ENCODE data around the gene NDFIP1.

The NDFIP1 gene

DNA sequence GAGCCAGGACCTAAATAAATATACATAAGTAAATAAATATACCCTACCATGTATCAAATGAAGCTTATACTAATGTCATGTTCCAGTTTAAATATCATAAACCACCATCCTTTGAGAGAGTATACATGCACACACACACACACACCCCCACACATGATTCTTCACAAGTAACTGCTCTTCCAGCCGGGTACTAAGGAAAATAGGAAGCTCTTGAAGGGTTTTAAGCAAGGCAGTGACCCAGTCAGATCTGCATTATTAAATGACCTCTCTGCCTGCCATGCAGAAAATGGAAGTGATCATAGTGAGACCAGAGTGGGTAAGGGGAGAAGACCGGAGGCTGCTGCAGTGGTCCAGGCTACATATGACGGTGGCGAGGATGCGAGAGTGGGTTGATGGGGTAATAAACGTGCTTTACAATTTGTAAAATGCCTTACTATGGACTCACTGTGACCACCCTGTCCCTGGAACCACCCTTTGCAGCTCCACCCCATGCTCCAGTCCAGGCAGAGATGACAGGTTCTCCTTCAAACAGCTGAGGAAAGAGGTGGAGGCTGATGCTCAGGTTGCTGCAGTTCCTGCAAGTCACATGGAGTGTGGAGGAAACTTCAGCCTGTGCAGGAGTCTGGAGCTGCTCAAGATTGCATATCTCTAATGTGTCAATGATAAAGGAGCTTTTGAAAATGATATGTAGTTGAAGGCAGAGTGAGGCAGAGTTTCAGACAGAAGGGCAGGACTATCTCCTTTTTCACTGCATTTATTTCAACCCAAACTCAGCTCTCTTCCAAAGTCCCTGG is 38.8 kb upstream of the NDFIP1 start:
- H3K4me3 ChIP-seq (ENCODE audit: low read depth, low read length) = no peak overlapping the region
- POLR2A ChIA-PET = interaction anchor here (0.7 kb wide), 1 partner anchor 45 kb away, joined by 3 read pairs; no protein-coding TSS in a partner anchor
- TF ChIP-seq, protein P1, sequence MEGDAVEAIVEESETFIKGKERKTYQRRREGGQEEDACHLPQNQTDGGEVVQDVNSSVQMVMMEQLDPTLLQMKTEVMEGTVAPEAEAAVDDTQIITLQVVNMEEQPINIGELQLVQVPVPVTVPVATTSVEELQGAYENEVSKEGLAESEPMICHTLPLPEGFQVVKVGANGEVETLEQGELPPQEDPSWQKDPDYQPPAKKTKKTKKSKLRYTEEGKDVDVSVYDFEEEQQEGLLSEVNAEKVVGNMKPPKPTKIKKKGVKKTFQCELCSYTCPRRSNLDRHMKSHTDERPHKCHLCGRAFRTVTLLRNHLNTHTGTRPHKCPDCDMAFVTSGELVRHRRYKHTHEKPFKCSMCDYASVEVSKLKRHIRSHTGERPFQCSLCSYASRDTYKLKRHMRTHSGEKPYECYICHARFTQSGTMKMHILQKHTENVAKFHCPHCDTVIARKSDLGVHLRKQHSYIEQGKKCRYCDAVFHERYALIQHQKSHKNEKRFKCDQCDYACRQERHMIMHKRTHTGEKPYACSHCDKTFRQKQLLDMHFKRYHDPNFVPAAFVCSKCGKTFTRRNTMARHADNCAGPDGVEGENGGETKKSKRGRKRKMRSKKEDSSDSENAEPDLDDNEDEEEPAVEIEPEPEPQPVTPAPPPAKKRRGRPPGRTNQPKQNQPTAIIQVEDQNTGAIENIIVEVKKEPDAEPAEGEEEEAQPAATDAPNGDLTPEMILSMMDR (IDR thresholded peaks at IDR 0.05; ENCODE audit: insufficient read depth, low read length, missing control alignments) = no peak
- CTCF ChIA-PET = interaction anchor here (1.0 to 1.2 kb wide), 2 partner anchors 23 to 78 kb away, joined by 3 to 4 read pairs; no protein-coding TSS in a partner anchor
- no peak for DNase-seq (ENCODE audit: low read depth, low spot score)

DNA sequence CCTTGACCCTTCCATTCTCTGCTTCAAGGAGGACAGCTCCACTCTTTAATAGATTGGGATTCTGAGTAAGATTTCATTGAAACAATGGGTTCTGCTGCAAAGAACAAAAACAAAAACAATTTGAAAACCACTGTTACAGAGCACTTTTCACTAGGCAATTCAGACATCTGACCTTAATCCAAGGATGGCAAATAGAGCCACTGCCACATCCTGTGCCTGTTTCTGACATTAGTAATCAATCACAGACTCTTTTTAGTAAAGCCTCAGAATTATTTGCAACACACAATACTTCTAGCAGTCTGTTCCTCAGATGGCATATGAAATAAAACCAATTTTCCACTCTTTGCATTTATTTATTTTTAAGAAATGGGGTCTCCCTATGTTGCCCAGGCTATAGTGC is 37.8 kb upstream of the NDFIP1 start:
- POLR2A ChIA-PET = interaction anchor here (0.7 kb wide), 1 partner anchor 46 kb away, joined by 3 read pairs; no protein-coding TSS in a partner anchor
- DNase-seq (ENCODE audit: low read depth, low spot score) = no peak
- no peak overlapping the region for H3K4me3 ChIP-seq (ENCODE audit: low read depth, low read length)
- TF ChIP-seq, protein P1 (IDR thresholded peaks at IDR 0.05; ENCODE audit: insufficient read depth, low read length, missing control alignments) = no peak
- CTCF ChIA-PET = interaction anchor here (1.2 kb wide), 1 partner anchor 79 kb away, joined by 3 read pairs; no protein-coding TSS in a partner anchor

DNA sequence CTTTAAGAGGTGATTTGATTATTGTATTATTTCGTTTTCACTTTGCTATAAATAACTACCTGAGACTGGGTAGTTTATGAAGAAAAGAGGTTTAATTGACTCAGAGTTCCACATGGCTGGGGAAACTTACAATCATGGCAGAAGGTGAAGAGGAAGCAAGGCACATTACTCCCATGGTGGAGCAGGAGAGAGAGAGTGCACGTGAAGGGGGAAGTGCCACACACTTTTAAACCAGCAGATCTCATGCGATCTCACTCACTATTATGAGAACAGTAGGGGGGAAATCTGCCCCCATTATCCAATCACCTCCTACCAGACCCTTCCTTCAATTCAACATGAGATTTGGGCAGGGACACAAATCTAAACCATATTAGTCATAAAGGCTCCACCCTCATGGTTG is 36.1 kb upstream of the NDFIP1 start:
- TF ChIP-seq, protein P1 (IDR thresholded peaks at IDR 0.05; ENCODE audit: insufficient read depth, low read length, missing control alignments) = no peak
- CTCF ChIA-PET = interaction anchor here (2.4 kb wide), 1 partner anchor 58 kb away, joined by 5 read pairs; no protein-coding TSS in a partner anchor
- DNase-seq (ENCODE audit: low read depth, low spot score) = no peak
- no peak overlapping the region for H3K4me3 ChIP-seq (ENCODE audit: low read depth, low read length)
- POLR2A ChIA-PET = no interaction called here

DNA sequence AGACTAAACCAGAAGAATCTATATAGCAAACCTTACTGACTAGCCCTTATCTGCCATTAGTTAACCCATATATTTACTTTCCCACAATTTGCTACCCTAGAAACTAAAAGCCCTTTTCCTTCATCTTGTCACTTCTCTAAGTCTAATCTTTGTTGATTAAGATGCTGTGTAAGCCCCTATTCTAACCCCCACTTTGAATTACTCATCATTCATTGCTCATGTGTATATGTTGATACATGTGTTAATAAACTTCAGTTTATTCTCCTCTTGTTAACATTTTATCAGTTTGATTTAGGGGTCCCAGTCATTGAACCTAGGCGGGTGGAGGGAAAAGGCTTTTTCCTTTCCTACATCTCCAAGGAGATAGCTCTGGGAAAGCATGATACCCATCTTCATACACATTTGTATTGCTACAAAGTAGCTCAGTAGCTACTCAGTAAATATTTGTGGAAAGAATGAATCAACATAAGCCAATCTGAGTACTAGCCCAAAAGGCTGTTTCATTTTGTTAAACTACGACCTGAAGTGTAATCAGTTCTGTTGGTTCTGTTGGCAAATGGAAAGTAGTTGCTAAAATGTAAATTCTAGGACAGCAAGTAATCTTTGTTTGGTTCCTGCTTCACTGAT is 35.1 kb upstream of the NDFIP1 start:
- no peak overlapping the region for H3K4me3 ChIP-seq (ENCODE audit: low read depth, low read length)
- POLR2A ChIA-PET = no interaction called here
- CTCF ChIA-PET = interaction anchor here (2.4 kb wide), 1 partner anchor 59 kb away, joined by 5 read pairs; no protein-coding TSS in a partner anchor
- TF ChIP-seq, protein P1 (IDR thresholded peaks at IDR 0.05; ENCODE audit: insufficient read depth, low read length, missing control alignments) = no peak
- DNase-seq (ENCODE audit: low read depth, low spot score) = no peak

DNA sequence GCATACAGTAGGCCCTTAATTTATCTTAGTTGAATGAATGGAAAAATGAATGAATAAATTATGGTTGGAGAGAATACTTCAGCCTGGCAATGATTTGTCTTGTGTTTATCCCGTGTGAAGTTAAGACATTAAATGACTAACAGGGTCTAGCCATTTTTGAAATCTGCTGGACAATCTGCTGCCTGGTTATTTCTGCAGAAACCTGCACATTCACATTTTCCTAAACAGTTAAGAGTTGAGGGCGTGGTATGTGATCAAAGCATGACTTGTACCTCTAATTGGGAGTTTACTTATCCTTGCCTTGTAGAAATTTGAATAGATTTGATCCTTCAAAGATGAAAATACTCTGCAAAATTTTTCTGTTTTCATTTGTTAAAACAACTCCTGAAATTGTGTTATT is 34.6 kb upstream of the NDFIP1 start:
- no peak overlapping the region for H3K4me3 ChIP-seq (ENCODE audit: low read depth, low read length)
- ChIA-PET POLR2A (no interaction called here), CTCF (interaction anchor here (2.4 kb wide), 1 partner anchor 59 kb away, joined by 5 read pairs; no protein-coding TSS in a partner anchor)
- TF ChIP-seq, protein P1 (IDR thresholded peaks at IDR 0.05; ENCODE audit: insufficient read depth, low read length, missing control alignments) = no peak
- no peak for DNase-seq (ENCODE audit: low read depth, low spot score)

DNA sequence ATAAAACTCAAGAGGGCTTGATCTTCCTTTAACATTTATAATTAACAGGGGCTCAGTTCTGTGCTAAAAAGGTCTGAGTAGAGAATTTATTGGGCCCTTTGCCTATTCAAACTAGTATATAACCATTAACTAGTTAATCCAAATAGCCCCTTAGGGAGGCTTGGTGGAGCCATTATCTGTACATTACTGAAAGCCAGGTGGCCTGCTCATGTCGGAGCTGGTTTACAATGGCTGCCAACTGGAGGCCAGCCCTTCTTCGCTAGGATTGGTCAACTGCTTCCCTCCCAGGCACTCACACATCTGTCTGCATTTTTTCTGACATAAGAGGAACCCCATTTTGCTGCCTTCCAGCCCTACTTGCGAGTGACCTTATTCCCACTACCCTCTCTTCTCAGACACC is 30.4 kb upstream of the NDFIP1 start:
- CTCF ChIA-PET = no interaction called here
- TF ChIP-seq, protein P1 (IDR thresholded peaks at IDR 0.05; ENCODE audit: insufficient read depth, low read length, missing control alignments) = no peak
- no peak for DNase-seq (ENCODE audit: low read depth, low spot score)
- no peak overlapping the region for H3K4me3 ChIP-seq (ENCODE audit: low read depth, low read length)
- POLR2A ChIA-PET = no interaction called here
